Endothelial cell of umbilical vein (primary cell): ENCODE results near the gene C1orf159. TPM values are rescaled to one million over a fixed set of nuclear protein-coding genes. Genes with fewer than 3 reads are reported as not detected.

Experiments
- BruUV-seq: library from RNA; stranded (reverse); fragments of 400-500 nt; replicated peaks from 2 replicates; lab custom pipeline; 2021; lab: Mats Ljungman, UMichigan
- CTCF ChIA-PET: fragments of 300-600, 350-600 bp; sonication (Branson Sonifier 250); formaldehyde crosslinking; loops from one replicate; lab custom pipeline; 2021; ENCODE audit warnings: antibody characterized with exemption, inconsistent platforms; lab: Charles Lee
- POLR2A ChIA-PET: fragments of 300-600, 350-600 bp; sonication (Branson Sonifier 250); formaldehyde crosslinking; loops from one replicate; lab custom pipeline; 2021; ENCODE audit warnings: antibody characterized with exemption, inconsistent platforms; lab: Charles Lee
- DNase-seq: peaks from one replicate; pipeline ENCODE4 v3.0.0-alpha.2; 2011; ENCODE audit warnings: low read depth, low spot score
- FAIRE-seq: peaks from 2 replicates; lab custom pipeline; 2011; peaks lifted over from hg19 to GRCh38; lab: Jason Lieb, UNC
- H2AFZ ChIP-seq: 2 replicates; pipeline ENCODE4 v1.6.0; 2012; ENCODE audit warnings: low read depth, low read length, control low read depth, inconsistent platforms
- H3K27ac ChIP-seq: 2 replicates; pipeline ENCODE4 v1.5.1; 2011; ENCODE audit warnings: low read depth, mild to moderate bottlenecking, control low read depth, low read length, moderate library complexity; ENCODE audit not compliant: insufficient read depth
- H3K27me3 ChIP-seq, 2 experiments: 2 replicates each; pipeline versions ENCODE4 v1.6.0 to v1.6.1; 2011; ENCODE audit warnings: low read length in 2 of 2, mixed read lengths in 1 of 2; ENCODE audit not compliant: control insufficient read depth in 2 of 2, insufficient read depth in 2 of 2
- H3K36me3 ChIP-seq, 2 experiments: 2 replicates in 1 of 2; 3 replicates in 1 of 2; pipeline ENCODE4 v1.5.1; 2011; ENCODE audit warnings: low read length in 2 of 2, mild to moderate bottlenecking in 1 of 2, moderate library complexity in 1 of 2; ENCODE audit not compliant: control insufficient read depth in 2 of 2, insufficient read depth in 2 of 2; ENCODE audit errors: extremely low read depth in 1 of 2
- H3K4me1 ChIP-seq: 3 replicates; pipeline ENCODE4 v1.5.1; 2011; ENCODE audit warnings: mild to moderate bottlenecking, low read length; ENCODE audit not compliant: control insufficient read depth, insufficient read depth; ENCODE audit errors: extremely low read depth
- H3K4me2 ChIP-seq: 2 replicates; pipeline ENCODE4 v1.6.1; 2011; ENCODE audit warnings: low read length, control low read depth, mixed read lengths; ENCODE audit not compliant: insufficient read depth
- H3K4me3 ChIP-seq, 3 experiments: fragments of 200-600 bp in 1 of 3; sonication (generic), shearing (Covaris generic) in 1 of 3; replicated peaks in 1 of 3; 2 replicates each; pipeline ENCODE4 v1.5.1; 2011 to 2016; ENCODE audit warnings: control low read depth in 3 of 3, low read length in 3 of 3, mild to moderate bottlenecking in 2 of 3, inconsistent platforms in 1 of 3, low read depth in 1 of 3, moderate library complexity in 1 of 3; ENCODE audit not compliant: insufficient read depth in 1 of 3
- H3K79me2 ChIP-seq: 2 replicates; pipeline ENCODE4 v1.6.0; 2012; ENCODE audit warnings: low read length, inconsistent platforms; ENCODE audit not compliant: control insufficient read depth, insufficient read depth
- H3K9ac ChIP-seq: replicated peaks from 2 replicates; pipeline ENCODE3; 2011; ENCODE audit warnings: low read length, control low read depth; ENCODE audit not compliant: insufficient read depth; ENCODE audit errors: extremely low read depth
- H3K9me1 ChIP-seq: replicated peaks from 3 replicates; pipeline ENCODE4 v1.6.0; 2011; ENCODE audit warnings: mild to moderate bottlenecking, low read length; ENCODE audit not compliant: control insufficient read depth, insufficient read depth; ENCODE audit errors: extremely low read depth
- H3K9me3 ChIP-seq: replicated peaks from 2 replicates; pipeline ENCODE4 v1.5.1; 2012; ENCODE audit warnings: low read length, inconsistent platforms; ENCODE audit not compliant: control insufficient read depth, insufficient read depth
- H4K20me1 ChIP-seq: replicated peaks from 2 replicates; pipeline ENCODE3; 2011; ENCODE audit warnings: mild to moderate bottlenecking, low read length; ENCODE audit not compliant: control insufficient read depth, insufficient read depth; ENCODE audit errors: extremely low read depth
- JUN ChIP-seq: IDR thresholded peaks from 2 replicates; pipeline ENCODE4 v1.6.1; 2011; ENCODE audit warnings: borderline replicate concordance, low read depth; ENCODE audit not compliant: insufficient read length, insufficient read depth
- MAX ChIP-seq: IDR thresholded peaks from 2 replicates; pipeline ENCODE4 v1.6.1; 2011; ENCODE audit not compliant: insufficient read depth, insufficient read length
- MYC ChIP-seq: IDR thresholded peaks from one replicate; pipeline ENCODE4 v1.6.1; 2011; ENCODE audit warnings: mild to moderate bottlenecking, low read depth, low read length
- POLR2AphosphoS5 ChIP-seq: IDR thresholded peaks from 2 replicates; pipeline ENCODE4 v1.6.1; 2012; ENCODE audit warnings: low read depth, mild to moderate bottlenecking, control low read depth, low read length, moderate library complexity; ENCODE audit not compliant: insufficient read depth
- dilution Hi-C: fragments of 300-500 bp; cut with MboI; formaldehyde crosslinking; loops from one replicate; pipeline ENCODE4 v1.15.0; 2019; ENCODE audit warnings: low sequenced_read_pairs; ENCODE audit not compliant: extremely low pct_ligation_motif_present
- intact Hi-C: fragments of 100-400 bp; cut with micrococcal nuclease; formaldehyde crosslinking; loops from one replicate; pipeline ENCODE4 v1.10.0; 2022
- polyA plus RNA-seq, 4 experiments: library from polyadenylated mRNA; depleted of rRNA in 3 of 4; stranded (reverse) in 3 of 4; unstranded in 1 of 4; fragments of >200 nt; gene quantifications; 2 replicates each; pipeline versions ENCODE4 v1.2.1 to v1.2.3, GENCODE V29; 2011 to 2012; ENCODE audit warnings: missing spikeins in 1 of 4
- total RNA-seq: library from RNA; stranded (reverse); gene quantifications from 2 replicates; pipeline ENCODE4 v1.2.3, GENCODE V29; 2021

Gene C1orf159
- total and polyA plus RNA-seq, 2 donors (not counting 3 experiments of a cell fraction or from before 2014, with no cell fraction given), result 16.1 to 20.1 TPM

- dilution Hi-C loops, result no loop called here
These were observed 29.6 kb upstream of the C1orf159 start for GRCh38 chr1:1145547-1145914.

GRCh38 chr1:1144843-1145546 lies 29.1 kb upstream of the C1orf159 start:
- Histone ChIP-seq H3K9ac (no peak overlapping the region), H3K4me3 (no peak overlapping the region), H3K4me1 (no peaks in the 10 kb centered on the region), H3K79me2 (no peaks in the 10 kb centered on the region), H4K20me1 (no peaks in the 10 kb centered on the region), H3K36me3 (no peaks in the 10 kb centered on the region), H3K27me3 (peaks cover 0 to 2% of the 10 kb centered on the region in 2 experiments), H3K9me3 (no peaks in the 10 kb centered on the region), H3K27ac (no peak overlapping the region), H3K9me1 (no peaks in the 10 kb centered on the region), H2AFZ (no peak overlapping the region), H3K4me2 (no peak overlapping the region)
- no TSS peak for BruUV-seq
- dilution Hi-C loops (no loop called here), intact Hi-C loops (no loop called here)
- DNase-seq (no peak), FAIRE-seq (no peak)
- TF ChIP-seq POLR2AphosphoS5 (no peak), MYC (no peak), MAX (peak; percentile 18)
- ChIA-PET CTCF (no interaction called here), POLR2A (no interaction called here)

More at GRCh38 chr1:1145547-1145914, 29.6 kb upstream of the C1orf159 start:
- no peaks in the 10 kb centered on the region for H3K79me2 ChIP-seq
- DNase-seq (no peak), FAIRE-seq (no peak)
- H4K20me1 ChIP-seq, result no peaks in the 10 kb centered on the region
- no peaks in the 10 kb centered on the region for H3K4me1 ChIP-seq
- no peak for TF ChIP-seq JUN
- no TSS peak for BruUV-seq
- H3K9me3 ChIP-seq, result no peaks in the 10 kb centered on the region
- intact Hi-C loops, result no loop called here
- no peak overlapping the region for H3K9ac ChIP-seq
- H2AFZ ChIP-seq, result no peak overlapping the region
- no peaks in the 10 kb centered on the region for H3K9me1 ChIP-seq
- POLR2A ChIA-PET, result no interaction called here
- no peaks in the 10 kb centered on the region for H3K36me3 ChIP-seq
- H3K4me3 ChIP-seq, result no peak overlapping the region
- no peak overlapping the region for H3K27ac ChIP-seq
- no peak overlapping the region for H3K4me2 ChIP-seq
- CTCF ChIA-PET, result no interaction called here
- H3K27me3 ChIP-seq, result peaks cover 0 to 2% of the 10 kb centered on the region in 2 experiments
